ENCODE measurements around the gene WFIKKN1.

Gene WFIKKN1, protein sequence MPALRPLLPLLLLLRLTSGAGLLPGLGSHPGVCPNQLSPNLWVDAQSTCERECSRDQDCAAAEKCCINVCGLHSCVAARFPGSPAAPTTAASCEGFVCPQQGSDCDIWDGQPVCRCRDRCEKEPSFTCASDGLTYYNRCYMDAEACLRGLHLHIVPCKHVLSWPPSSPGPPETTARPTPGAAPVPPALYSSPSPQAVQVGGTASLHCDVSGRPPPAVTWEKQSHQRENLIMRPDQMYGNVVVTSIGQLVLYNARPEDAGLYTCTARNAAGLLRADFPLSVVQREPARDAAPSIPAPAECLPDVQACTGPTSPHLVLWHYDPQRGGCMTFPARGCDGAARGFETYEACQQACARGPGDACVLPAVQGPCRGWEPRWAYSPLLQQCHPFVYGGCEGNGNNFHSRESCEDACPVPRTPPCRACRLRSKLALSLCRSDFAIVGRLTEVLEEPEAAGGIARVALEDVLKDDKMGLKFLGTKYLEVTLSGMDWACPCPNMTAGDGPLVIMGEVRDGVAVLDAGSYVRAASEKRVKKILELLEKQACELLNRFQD

DNA sequence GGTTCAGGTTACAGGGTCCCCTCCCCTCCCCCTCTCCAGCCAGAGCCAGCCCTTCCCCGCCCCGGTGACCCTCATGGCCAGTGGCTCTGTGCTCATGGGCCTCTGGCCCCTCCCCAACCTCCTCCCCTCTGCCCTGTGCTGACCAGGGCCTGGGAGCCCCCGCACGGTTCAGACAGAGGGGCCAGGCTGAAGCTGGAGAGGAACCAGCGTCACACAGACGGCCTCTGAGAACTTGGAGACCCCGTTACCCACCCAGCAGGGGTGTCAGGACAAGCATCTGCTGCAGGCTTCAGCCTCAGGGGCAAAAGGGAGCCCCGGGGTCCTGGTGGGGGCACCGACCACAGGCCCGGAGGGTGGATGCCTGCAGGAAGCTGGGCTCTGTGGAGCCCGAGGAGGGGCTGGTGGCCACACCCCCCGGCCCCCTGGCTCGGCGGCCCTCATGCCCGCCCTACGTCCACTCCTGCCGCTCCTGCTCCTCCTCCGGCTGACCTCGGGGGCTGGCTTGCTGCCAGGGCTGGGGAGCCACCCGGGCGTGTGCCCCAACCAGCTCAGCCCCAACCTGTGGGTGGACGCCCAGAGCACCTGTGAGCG is at the start of gene WFIKKN1:
Gene WFIKKN1, plus strand, starts transcription at position 171 of the 591 bp plus-strand sequence. Its CDS starts 269 bp downstream, at position 440.
- DNase-seq (ENCODE audit: low spot score) = no peak

DNA sequence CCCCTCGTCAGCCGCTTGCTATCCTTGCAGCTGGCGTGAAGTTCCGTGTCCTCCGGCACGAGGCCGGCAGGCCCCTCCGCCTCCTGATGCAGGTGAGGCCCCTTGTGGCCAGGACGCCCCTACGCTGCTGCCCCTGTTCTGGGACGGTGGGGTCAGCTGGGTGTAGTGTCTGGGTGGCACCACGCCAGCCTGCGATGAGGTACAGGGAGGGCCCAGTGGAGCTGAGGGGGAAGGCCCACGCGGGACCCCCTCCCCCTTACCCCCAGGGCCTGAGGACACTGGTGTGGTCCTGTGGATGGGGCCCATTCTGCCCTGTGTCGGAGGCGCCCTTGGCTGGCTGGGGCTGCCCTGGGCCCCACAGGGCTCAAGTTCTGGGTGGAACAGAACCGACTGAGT is 48.6 kb upstream of the WFIKKN1 start:
- DNase-seq (ENCODE audit: low spot score) = no peak

DNA sequence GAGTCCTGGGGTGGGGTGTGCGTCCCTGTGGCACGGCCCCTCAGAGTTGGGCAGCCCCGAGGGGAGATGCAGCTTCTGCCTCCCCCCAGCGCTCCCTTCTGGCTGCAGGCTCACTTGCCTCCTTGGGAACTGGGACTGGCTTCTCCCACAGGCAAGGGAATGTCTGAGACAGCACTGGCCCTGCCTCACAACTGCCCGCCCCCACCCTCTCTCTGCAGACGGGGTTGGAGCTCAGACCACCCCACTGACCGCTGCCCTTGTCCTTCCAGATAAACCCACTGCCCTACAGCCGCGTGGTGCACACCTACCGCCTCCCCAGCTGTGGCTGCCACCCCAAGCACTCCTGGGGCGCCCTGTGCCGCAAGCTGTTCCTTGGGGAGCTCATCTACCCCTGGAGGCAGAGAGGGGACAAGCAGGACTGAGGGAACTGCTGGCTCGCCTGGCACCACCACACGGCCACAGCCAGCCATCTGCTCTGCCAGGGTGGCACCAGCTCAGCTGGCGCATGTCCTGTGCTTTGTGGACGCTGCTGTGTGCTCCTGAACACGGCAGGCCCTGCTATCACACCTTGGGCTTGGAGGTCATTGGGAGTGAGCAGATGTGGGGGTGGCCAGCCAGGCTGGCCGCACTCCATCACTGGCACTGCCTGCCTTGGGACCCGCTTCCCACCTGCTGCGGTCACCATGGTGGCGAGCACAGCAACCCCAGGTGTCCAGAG is 48.0 kb upstream of the WFIKKN1 start:
- DNase-seq (ENCODE audit: low spot score) = no peak

DNA sequence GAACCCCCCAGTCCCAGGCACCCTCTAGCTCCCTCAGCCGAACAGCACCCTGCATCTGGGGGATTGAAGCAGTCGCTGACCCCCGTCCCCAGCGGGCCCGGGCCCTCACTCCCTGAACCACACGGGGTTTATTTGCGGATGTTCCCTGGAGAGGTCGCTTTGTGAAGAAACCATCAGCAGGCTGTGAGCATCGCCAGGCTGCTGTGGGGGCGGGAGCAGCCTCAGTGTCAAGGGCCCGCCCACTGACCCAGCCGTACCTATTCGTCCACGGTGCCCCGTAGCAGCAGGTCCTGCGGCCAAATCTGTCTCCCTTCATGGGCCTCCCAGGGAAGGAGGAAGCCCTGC is 47.3 kb upstream of the WFIKKN1 start:
- no peak for DNase-seq (ENCODE audit: low spot score)

DNA sequence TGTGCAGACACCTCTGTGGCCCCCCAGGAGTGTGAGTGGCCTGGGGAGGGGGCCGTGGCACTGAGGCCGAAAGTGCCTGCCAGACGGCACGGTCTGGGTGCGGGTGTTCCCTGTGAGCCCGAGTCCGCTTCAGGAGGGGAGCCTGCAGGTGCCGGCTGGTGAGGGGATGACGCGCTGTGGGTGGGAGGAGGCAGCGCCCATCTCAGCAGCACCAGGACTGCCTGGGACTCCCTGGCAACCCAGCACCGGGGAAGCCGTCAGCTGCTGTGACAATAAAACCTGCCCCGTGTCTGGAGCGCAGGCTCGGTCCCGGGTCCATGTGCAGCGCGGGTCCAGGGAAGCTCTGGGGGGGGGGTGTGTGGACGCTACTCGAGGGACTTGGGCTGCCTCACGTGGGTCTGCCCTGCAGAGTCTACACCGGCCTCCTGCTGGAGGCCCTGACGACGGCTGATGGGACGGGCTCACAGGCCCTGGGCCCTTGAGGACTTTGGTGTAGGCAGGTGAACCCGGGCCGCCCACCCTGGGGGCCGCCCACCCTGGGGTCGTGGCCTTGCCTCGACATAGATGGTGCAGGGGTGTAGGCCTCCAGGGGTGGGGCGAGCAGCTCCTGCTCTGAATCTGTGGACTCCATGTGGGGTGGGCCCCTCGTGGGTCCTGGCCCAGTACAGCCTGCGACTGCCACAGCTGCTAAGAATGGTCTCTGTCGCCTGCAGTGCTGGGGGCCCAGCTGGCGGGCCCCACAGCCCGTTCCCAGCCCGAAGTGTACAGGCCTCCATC is 46.8 kb upstream of the WFIKKN1 start:
- DNase-seq (ENCODE audit: low spot score) = no peak

DNA sequence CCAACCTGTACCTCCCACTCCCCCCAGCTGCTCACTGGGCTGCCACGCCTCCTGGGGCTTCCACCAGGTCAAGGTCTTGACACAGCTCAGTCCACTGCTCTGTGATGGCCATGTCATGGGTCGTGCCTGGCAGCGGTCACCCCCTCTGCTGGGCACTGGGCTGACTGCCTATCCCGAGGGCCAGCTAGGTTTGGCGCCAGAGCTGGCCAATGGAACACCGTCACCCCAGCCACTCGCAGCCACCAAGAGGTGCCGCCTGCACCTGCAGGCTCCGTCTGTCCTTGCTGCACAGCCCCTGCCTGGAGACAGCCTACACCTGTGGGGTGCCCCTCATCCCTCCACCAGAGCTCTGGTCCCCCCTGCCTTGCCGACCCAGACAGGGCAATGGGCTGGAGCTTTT is 45.4 kb upstream of the WFIKKN1 start:
- no peak for DNase-seq (ENCODE audit: low spot score)

DNA sequence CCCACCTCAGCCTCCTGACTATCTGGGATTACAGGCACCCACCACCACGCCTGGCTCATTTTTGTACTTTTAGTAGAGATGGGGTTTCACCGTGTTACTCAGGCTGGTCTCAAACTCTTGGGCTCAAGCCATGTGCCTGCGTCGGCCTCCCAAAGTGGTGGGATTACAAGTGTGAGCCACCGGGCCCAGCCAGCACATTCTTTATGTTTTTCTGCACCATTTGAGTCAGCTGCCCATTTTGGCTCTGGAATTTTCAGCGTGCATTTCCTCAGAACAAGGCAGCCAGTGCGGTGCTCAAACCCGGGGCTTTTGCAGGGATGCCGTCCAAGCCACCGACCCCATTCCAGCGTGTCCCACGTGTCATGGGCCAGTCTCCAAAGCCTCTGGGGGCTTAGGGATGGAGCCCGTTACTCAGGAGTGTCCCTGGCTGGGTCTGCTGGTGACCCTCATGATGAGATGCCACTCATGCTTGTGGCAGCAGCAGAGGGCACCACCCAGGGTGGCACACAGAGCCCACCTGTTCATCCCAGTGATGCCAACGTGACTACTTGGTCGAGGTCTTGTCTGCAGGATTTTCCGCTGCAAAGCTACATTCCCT is 44.6 kb upstream of the WFIKKN1 start:
- no peak for DNase-seq (ENCODE audit: low spot score)

DNA sequence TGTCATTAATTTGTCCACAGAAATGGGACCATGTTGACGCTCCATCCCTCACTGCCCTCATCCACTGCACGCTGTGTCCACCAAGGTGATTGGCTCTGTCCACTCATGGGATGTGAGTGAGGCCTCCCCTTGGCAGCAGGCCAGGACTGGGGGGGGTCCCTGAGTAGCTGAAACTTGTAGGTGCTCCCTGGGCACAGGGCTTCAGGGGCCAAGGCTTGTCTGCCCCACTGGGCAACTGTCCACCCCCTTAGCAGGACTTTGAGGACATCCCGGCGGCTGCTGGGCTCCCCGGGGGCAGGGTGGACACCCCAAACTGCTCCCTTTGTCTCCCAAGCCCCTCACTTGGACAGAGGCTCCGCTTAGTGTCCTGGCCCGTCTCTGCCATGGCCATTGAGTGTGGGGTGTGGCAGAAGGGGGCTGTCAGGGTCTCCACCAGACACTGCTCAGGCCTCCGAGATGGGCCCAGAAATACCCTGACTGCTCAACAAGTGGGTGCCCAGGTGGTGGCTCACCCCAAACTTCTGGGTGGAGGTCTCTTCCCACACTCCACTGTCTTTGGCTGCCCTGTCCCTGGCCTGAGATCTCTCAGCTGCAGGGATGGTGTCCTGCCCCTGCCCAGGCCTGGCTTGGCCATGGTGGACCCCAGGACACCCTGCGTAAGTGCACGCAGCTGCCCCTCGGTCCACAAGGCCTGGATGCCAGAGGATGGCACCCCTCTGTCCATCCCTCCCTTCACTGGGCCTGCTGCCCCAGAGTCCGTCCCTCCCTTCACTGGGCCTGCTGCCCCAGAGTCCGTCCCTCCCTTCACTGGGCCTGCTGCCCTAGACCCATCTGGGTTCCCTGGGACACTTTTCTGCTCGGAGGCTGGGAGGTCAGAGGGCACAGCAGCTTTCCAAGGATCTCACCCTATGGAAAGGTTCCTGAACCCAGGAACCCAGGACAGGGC is 43.9 kb upstream of the WFIKKN1 start:
- DNase-seq (ENCODE audit: low spot score) = no peak

DNA sequence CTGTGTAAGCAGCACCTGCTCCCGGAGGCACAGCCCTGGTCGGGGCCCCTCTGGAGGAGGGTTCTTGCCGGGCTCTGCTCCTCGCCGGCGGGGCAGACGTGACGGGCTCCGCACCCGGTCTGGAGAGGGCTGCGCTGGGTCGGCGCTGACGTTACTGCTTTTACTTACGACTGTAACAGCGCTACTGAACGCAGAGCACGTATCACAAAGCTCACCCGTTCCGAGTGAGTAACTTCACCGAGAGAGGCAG is 42.2 kb upstream of the WFIKKN1 start:
- peak; percentile 66 for DNase-seq (ENCODE audit: low spot score)

DNA sequence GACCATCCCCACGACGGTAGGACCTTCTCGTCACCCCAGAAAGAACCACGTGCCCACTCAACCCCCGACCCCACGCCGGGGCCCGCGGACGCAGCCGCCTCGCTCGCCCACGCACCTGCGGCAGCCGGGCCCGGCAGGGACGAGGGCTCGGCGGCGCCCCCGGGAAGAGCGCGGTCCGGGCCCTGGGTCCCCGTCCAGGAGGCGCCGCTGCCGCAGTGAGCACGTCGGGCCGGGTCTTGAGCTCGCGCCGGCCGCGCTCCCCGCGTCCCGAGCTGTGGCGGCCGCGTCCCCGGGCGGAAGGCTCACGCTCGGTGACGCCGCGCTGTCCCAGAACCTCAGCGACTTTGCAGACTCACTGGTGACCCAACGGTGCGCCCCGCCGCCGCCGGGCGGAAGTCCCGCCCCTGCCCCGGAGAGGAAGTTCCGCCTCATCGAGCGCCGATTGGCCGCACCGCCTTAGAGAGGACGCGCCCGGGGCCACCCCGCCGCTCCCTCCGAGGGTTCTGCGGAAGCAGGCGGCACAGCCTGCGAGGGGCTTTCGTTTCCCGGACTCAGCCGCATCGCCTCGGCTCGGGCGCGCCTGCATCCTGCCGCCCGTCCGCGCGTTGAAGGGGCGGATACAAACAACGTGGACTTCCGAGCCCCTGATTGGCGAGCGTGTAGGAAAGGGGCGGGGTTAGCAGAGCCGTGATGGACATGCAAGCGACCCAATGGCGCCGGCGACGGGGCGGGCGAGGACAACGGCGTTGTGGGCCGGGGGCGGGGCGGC is 41.7 kb upstream of the WFIKKN1 start:
- peak; percentile 97 for DNase-seq (ENCODE audit: low spot score)

DNA sequence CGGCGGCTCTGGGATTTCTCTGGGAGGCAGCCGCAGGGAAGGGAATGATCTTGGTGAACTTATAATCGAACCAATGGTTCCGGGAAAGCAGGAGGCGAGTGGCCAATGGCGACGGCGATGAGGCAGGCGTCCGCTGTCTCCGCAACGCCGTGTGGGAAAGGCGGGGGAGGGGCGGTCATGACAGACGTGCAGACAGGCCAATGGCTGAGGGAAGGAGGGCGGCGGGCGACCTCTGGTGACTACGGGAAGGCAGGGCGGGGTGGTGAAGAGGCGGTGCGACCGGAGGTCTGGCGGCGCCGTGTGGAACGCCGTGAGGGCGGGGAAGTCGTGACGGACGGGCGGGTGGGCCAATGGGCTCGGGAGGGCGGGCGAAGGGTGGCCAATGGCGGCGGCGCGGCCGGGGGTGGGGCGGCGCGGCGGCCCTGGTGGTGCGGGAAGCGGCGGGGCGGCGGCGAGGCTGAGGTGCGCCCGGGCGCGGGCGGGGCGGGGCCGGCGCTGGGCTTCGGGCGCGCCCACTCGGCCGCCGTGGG is 41.1 kb upstream of the WFIKKN1 start, which contains the start of gene RAB40C:
Gene RAB40C, plus strand, starts transcription at position 409 of the 530 bp plus-strand sequence. CDS start 226 bp downstream, outside the sequence.
- peak; percentile 100 for DNase-seq (ENCODE audit: low spot score)

DNA sequence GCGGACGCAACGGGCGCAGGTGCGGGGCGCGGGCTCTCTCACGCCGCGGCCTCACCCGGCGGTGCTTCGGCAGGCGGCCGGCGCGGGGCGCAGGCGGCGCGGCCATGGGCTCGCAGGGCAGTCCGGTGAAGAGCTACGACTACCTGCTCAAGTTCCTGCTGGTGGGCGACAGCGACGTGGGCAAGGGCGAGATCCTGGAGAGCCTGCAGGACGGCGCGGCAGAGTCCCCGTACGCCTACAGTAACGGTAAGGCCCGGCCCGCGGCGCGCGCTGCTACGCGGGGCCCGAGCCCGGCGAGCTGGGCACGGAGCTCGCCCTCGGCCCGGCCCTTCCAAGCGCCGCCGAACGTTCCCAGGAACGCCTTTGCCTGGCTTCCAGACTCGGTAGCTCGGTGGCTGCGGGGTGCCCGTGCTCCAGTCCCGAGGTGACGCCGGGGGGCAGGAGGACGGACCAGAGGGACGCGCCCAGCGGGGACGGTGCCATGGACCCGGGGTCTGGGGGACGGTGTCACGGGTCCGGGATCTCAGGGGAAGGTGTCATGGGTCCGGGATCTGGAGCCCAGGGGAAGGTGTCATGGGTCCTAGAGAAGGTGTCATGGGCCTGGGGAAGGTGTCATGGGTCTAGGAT is 40.5 kb upstream of the WFIKKN1 start:
- no peak for DNase-seq (ENCODE audit: low spot score)

DNA sequence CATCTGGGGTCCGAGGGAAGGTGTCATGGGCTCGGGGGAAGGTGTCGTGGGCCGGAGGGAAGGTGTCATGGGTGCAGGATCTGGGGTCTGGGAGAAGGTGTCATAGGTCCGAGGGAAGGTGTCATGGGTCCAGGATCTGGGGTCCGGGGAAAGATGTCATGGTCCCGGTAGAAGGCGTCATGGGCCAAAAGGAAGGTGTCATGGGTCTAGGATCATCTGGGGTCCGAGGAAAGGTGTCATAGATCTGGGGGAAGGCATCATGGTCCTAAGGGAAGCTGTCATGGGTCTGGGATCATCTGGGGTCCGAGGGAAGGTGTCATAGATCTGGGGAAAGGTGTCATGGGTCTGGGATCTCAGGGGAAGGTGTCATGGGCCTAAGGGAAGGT is 40.0 kb upstream of the WFIKKN1 start:
- no peak for DNase-seq (ENCODE audit: low spot score)

DNA sequence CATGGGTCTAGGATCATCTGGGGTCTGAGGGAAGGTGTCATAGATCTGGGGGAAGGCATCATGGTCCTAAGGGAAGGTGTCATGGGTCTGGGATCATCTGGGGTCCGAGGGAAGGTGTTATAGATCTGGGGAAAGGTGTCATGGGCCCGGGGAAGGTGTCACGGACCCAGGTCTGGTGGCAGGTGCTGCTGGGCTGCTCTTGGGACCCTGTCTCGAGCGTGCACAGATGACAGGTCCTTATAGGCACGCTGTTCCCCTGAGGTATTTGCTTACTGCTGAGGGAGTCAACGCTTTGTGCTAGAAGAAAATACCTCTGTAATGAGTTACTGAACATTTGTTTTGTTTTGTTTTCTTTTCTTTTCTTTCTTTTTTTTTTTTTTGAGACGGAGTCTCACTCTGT is 39.6 kb upstream of the WFIKKN1 start:
- no peak for DNase-seq (ENCODE audit: low spot score)

DNA sequence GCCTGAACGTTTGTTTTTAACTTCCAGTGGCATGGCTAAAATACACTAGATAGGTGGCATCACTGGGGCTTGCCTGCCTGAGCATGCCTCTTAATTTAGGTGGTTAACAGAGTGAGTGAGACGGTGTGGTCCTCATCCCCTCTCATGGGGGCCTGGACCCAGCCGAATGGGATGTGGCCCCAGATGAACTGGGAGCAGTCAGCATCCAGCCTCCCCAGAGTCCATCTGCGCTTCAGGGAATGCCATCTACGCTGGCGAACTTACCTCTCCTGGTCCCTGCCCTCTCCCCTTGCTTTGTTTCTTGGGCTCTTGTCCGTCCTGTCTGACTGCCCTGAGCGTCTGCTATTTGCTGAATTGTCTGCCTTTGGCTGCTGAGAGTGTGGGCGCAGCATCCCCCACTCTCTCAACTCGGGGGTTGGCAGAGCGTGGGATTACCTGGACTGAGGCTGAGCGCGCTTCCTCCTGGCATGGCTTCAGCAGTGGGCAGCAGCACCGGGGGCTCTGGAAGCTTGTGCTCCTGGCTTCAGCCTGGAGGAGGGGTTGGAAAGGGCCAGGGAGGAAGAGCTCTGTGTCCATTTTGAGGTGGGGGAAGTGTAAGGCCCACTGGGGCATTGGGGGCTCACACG is 38.8 kb upstream of the WFIKKN1 start:
- no peak for DNase-seq (ENCODE audit: low spot score)

DNA sequence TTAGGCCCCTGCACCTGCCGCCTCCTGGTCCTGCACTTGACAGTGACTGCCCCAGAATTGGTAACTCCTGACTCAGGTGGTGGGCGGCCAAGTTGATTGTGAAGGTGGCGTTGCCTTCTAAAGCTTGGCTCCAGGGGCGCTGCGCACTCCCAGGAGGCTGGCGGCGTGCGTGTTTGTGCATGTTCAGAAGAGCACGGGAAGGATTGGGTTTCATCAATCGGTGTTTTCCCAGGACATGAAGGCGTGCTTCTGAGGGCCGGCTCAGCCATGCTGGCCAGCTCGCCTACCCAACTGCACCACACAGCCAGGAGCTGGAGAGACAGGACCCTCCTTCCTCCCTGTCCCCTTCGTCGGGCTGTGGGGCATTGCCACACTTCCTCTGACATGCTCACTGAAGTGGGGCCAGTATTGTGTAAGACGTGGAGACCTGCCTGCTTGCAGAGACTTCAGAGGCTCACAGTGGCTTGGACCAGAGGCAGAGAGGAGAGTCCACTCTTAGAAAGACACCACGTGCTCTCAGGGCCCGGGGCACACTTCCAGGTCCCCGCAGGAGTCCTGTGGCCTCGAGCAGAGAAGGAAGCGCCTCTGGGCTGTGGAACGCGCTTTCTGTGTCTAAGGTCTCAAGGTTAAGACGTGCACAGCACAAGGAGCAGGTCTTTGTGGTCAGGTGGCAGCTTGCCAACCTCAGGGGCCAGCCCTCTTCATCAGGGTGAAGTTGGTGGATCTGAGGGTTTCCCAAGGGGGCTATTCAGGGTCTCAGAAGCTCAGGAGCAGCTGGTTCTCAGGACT is 38.1 kb upstream of the WFIKKN1 start:
- no peak for DNase-seq (ENCODE audit: low spot score)

DNA sequence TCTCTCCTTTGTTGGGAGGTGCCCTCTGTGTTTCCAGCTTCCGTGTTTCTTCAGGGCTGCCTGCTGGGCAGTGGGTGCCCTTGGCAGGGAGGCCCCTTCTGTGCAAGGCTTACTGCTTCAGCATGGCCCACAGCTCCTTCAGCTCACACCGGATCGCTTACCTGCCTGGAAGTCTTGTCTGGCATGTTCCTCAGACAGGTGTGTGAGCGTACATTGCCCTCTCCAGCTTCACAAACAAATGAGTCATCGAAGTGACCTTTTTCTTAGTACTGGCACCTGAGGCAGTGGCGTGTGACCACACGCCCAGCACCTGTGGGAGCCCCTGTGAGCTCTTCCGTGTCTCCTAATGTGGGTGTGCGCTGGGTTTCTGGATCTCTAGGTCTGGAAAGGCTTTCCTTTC is 37.4 kb upstream of the WFIKKN1 start:
- DNase-seq (ENCODE audit: low spot score) = no peak

DNA sequence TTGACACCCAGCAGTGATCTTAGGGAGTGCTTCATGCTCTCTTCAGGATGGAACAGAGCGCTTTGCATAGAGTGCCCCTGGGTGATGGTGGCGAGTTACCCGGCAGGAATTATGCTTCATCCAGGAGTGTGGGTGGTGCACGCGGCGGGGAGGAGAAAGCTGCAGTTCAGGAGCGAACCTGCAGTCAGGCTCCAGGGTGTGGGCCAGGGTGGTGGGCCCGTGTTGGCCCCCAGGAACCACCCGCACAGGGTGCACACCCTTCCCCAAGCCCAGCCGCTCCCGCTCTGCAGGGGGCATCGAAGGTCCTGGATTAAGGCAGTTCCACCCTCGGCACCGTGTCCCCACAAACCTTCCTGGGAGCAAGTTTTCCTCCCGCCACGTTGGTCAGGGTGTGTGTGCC is 37.0 kb upstream of the WFIKKN1 start:
- no peak for DNase-seq (ENCODE audit: low spot score)

All from hepatic stellate cell (primary cell).